Activated CD8-positive, alpha-beta memory T cell treated with anti-CD3 and anti-CD28 coated beads for 36 hours (primary cell): ENCODE results near the gene PIAS1. TPM values are rescaled to one million over a fixed set of nuclear protein-coding genes. Genes with fewer than 3 reads are reported as not detected.

ENCODE experiments used
- CTCF ChIA-PET: fragments of 350-600 bp; sonication (Branson Sonifier 250); formaldehyde crosslinking; loops from one replicate; lab custom pipeline; 2021; ENCODE audit warnings: antibody characterized with exemption; lab: Charles Lee
- POLR2A ChIA-PET: fragments of 350-600 bp; sonication (Branson Sonifier 250); formaldehyde crosslinking; loops from one replicate; lab custom pipeline; 2021; ENCODE audit warnings: antibody characterized with exemption; lab: Charles Lee
- total RNA-seq, 2 experiments: library from RNA; stranded (reverse); gene quantifications; one replicate each; pipeline ENCODE4 v1.2.3, GENCODE V29; 2021

The PIAS1 gene
- total RNA-seq, 2 experiments from 2014 or later, result 23.5 to 25.3 TPM

- CTCF ChIA-PET, result no interaction called here
- POLR2A ChIA-PET, result no interaction called here
Observed at GRCh38 chr15:68032672-68033071, 21.4 kb upstream of the PIAS1 start.

GRCh38 chr15:68034081-68034480 is 20.0 kb upstream of the PIAS1 start:
- ChIA-PET POLR2A (no interaction called here), CTCF (no interaction called here)

- ChIA-PET CTCF (no interaction called here), POLR2A (interaction anchor here (0.7 kb wide), 1 partner anchor 15 kb away, joined by 9 read pairs; no protein-coding TSS in a partner anchor)
Observed at GRCh38 chr15:68034719-68035293, 19.3 kb upstream of the PIAS1 start.

- CTCF ChIA-PET, result no interaction called here
- POLR2A ChIA-PET, result no interaction called here
Observed at GRCh38 chr15:68038246-68038645, 15.9 kb upstream of the PIAS1 start.

- CTCF ChIA-PET, result no interaction called here
- POLR2A ChIA-PET, result no interaction called here
Observed at GRCh38 chr15:68040144-68040543, 14.0 kb upstream of the PIAS1 start.

- ChIA-PET POLR2A (no interaction called here), CTCF (no interaction called here)
Observed at GRCh38 chr15:68042156-68042854, 11.8 kb upstream of the PIAS1 start.

- ChIA-PET POLR2A (no interaction called here), CTCF (no interaction called here)
Observed at GRCh38 chr15:68042855-68043222, 11.3 kb upstream of the PIAS1 start.

GRCh38 chr15:68045289-68046265 is 8.5 kb upstream of the PIAS1 start:
- CTCF ChIA-PET, result no interaction called here
- POLR2A ChIA-PET, result no interaction called here

- ChIA-PET CTCF (no interaction called here), POLR2A (interaction anchor here (1.1 kb wide), 1 partner anchor 8 kb away, joined by 3 read pairs; no protein-coding TSS in a partner anchor)
Observed at GRCh38 chr15:68047826-68048225, 6.3 kb upstream of the PIAS1 start.

- POLR2A ChIA-PET, result no interaction called here
Observed at GRCh38 chr15:68051109-68051508, 3.0 kb upstream of the PIAS1 start.

GRCh38 chr15:68051907-68052306 is 2.2 kb upstream of the PIAS1 start:
- ChIA-PET CTCF (no interaction called here), POLR2A (no interaction called here)

More at GRCh38 chr15:68051109-68051508, 3.0 kb upstream of the PIAS1 start:
- CTCF ChIA-PET, result no interaction called here

GRCh38 chr15:68052431-68052830 is 1.7 kb upstream of the PIAS1 start:
- CTCF ChIA-PET, result no interaction called here
- POLR2A ChIA-PET, result no interaction called here

GRCh38 chr15:68053001-68053400 is 1.1 kb upstream of the PIAS1 start:
- POLR2A ChIA-PET, result interaction anchor here (1.5 to 2.2 kb wide), 2 partner anchors 176 to 224 kb away, joined by 4 to 7 read pairs; partner anchors contain the start of genes CLN6 and FEM1B
- CTCF ChIA-PET, result interaction anchor here (0.9 kb wide), 1 partner anchor 103 kb away, joined by 3 read pairs; no protein-coding TSS in a partner anchor

- ChIA-PET CTCF (no interaction called here), POLR2A (interaction anchor here (0.7 to 2.2 kb wide), 5 partner anchors 11 to 237 kb away, joined by 3 to 8 read pairs (median 4); partner anchors contain the start of genes CLN6 and FEM1B)
Observed at GRCh38 chr15:68054628-68055223, 611 bp downstream of the PIAS1 start.

GRCh38 chr15:68055224-68055705 is 1.1 kb downstream of the PIAS1 start:
- ChIA-PET CTCF (interaction anchor here (0.6 kb wide), 1 partner anchor 27 kb away, joined by 3 read pairs; no protein-coding TSS in a partner anchor), POLR2A (interaction anchor here (1.1 to 2.2 kb wide), 2 partner anchors 10 to 222 kb away, joined by 6 to 7 read pairs; partner anchors contain the start of gene FEM1B)

- ChIA-PET CTCF (interaction anchor here (0.6 kb wide), 1 partner anchor 26 kb away, joined by 3 read pairs; no protein-coding TSS in a partner anchor), POLR2A (interaction anchor here (0.7 to 1.1 kb wide), 2 partner anchors 9 kb away, joined by 3 to 6 read pairs; no protein-coding TSS in a partner anchor)
Observed at GRCh38 chr15:68056097-68056865, 2.2 kb downstream of the PIAS1 start.

GRCh38 chr15:68057034-68057433 is 2.9 kb downstream of the PIAS1 start:
- ChIA-PET CTCF (no interaction called here), POLR2A (no interaction called here)

- ChIA-PET POLR2A (no interaction called here), CTCF (no interaction called here)
Observed at GRCh38 chr15:68057758-68058157, 3.6 kb downstream of the PIAS1 start.
